SK-N-SH (cell line): ENCODE measurements around the gene MAB21L3.

ENCODE experiments used
- CTCF ChIP-seq: fragments of 200-600 bp; sonication (generic); IDR thresholded peaks from 2 replicates; pipeline ENCODE4 v1.6.1; 2017; ENCODE audit warnings: antibody characterized with exemption, mild to moderate bottlenecking, moderate library complexity
- IRF3 ChIP-seq: fragments of 150-350 bp; IDR thresholded peaks from 2 replicates; pipeline ENCODE4 v1.6.1; 2016; ENCODE audit warnings: mild to moderate bottlenecking, low read depth, low read length
- RCOR1 ChIP-seq: fragments of 150-350 bp; IDR thresholded peaks from 2 replicates; pipeline ENCODE4 v1.6.1; 2017; ENCODE audit warnings: antibody characterized with exemption, low read length
- RFX5 ChIP-seq: IDR thresholded peaks from 2 replicates; pipeline ENCODE4 v1.6.1; 2012; ENCODE audit warnings: mild to moderate bottlenecking, improper control_type of control experiment, low read length
- USF1 ChIP-seq: IDR thresholded peaks from 2 replicates; pipeline ENCODE4 v1.4.0; 2012; ENCODE audit warnings: low read depth, borderline replicate concordance

- TF ChIP-seq CTCF (no peak), RCOR1 (no peak), IRF3 (no peak), USF1 (no peak), RFX5 (no peak)
These were observed 11.8 kb upstream of the MAB21L3 start for GRCh38 chr1:116099379-116099778.
